Measurements from ENCODE around the gene SIRT7.

SIRT7 gene

GRCh38 chr17:81933178-81933699 is 15.3 kb upstream of the SIRT7 start:
- no peak for FAIRE-seq

GRCh38 chr17:81932333-81932983 is 14.5 kb upstream of the SIRT7 start:
- FAIRE-seq = no peak
- DNase-seq (ENCODE audit: low spot score) = no peak

More at GRCh38 chr17:81933178-81933699, 15.3 kb upstream of the SIRT7 start:
- DNase-seq (ENCODE audit: low spot score) = no peak

DNA sequence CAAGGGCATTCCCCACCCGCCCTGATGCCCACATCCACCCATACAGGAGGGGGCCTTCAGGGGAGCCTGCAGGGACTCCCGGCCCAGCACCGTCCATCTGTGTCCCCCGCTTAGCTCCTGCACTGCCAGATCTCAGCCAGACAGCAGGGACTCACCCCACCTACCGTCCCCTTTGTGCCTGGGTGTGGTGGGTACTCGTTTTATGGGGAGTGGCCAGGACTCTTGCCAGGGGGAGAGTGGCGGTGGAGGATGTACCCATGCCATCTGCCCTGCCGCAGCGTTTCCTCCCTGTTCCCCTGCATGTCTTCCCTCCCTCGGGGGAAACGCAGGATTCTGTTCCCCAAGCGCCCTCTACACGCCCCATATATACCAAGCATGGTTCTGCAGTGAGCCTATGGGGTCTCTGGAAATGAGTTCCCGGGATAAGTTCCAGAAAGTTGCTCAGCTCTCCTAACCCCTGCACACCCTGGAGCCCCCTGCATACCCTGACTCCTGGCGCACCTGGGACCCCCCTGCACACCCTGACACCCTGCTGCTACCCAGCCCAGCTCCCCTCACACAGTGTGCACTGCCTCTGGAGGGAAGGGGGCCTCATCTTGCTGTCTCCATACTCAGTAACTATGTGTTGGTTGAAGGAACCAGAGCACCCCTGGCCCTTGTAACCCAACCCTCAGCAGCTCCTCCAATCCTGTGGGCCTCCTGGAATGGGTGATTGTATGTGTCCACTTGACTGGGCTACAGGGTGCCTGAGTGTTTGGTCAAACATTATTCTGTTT is 13.8 kb upstream of the SIRT7 start:
- no peak for DNase-seq (ENCODE audit: low spot score)
- no peak for FAIRE-seq

DNA sequence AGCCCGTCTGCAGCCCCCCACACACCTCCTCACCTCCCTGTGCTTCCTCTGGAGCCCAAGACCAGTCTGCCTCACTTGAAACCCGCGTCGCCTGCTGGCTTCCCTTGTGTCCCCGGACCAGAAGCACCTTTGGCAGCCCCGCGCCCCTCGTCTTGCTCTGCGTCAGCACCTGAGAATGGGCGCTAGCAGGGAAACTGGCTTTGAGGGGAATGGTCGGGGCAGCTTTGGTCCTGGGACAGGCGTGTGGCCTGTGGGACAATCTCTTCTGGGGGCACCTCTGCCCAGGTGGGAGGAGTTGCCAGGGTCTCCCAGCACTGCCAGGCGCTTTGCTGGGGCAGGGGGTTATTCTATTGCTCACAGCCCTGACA is 13.2 kb upstream of the SIRT7 start:
- FAIRE-seq = no peak
- DNase-seq (ENCODE audit: low spot score) = no peak

- DNase-seq (ENCODE audit: low spot score) (no peak), FAIRE-seq (no peak)
Observed at GRCh38 chr17:81930142-81931125, 12.5 kb upstream of the SIRT7 start.

DNA sequence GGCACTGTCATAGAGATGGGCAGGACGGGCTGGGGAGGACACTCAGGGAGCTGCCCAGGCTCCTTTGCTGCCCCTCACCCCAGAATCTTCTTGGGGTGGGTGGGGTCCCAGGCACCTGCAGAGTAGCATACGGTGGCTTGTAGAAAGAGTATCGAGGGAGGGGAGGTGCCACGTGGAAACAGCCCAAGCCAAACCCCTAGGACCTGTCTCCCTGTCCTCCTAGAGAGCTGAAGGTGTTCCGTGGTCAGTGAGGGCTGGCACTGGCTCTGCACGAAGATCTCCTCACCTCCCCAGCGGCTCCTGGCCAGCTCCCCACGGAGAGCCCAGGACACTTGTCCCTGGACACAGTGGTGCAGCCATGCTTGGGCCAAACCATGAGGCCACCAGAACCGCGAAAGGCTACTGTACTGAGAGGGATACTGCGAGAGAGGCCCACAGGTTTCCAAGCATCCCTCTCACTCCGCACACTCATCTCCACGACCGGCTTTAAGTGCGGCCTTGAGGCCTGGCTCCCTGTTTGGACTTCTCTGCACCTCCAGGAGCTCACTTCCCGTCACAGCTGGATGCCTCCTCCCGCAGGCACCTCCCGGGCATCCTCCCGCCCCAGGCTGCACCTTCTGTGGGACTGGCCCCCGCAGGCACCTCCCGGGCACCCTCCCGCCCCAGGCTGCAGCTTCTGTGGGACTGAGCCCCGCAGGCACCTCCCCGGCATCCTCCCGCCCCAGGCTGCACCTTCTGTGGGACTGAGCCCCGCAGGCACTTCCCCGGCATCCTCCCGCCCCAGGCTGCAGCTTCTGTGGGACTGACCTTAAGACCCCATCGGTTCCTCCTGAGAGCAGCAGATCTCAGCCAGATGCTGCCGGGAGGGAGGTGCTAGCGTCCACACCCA is 11.5 kb upstream of the SIRT7 start:
- no peak for DNase-seq (ENCODE audit: low spot score)
- FAIRE-seq = no peak

DNA sequence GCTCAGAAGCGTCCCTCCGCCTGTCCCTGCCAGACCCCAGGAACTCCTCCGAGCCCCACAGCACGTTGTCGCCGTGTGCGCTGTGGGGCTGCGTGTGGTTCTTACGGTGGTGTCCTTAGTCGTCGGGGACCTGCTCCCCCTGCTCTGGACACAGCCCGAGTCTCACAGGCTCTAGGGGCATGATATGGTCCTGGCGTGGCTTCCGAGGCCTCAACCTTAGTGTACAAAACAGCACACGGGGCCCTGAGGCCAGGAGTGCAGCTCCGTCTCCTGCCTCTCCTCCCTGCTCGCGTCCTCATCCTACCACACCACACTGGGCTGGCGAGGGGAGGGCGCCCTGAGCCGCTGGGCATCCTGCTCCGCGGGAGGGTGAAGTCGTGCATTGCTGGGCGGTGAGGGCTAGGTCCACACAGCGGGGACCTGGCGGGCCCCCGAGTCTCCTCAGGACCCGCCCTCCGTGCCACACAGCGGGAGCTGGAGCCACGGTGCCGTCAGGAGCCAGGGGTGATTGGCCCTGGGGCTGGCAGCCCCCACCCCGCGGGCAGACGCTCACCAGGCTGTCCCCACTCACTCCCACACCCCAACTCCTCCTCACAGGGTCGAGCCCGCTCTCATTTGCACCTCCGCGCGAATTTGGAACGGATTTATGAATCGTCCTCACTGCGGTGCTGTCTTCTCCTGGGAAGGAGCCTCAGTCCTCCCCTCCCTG is 10.7 kb upstream of the SIRT7 start:
- no peak for FAIRE-seq

DNA sequence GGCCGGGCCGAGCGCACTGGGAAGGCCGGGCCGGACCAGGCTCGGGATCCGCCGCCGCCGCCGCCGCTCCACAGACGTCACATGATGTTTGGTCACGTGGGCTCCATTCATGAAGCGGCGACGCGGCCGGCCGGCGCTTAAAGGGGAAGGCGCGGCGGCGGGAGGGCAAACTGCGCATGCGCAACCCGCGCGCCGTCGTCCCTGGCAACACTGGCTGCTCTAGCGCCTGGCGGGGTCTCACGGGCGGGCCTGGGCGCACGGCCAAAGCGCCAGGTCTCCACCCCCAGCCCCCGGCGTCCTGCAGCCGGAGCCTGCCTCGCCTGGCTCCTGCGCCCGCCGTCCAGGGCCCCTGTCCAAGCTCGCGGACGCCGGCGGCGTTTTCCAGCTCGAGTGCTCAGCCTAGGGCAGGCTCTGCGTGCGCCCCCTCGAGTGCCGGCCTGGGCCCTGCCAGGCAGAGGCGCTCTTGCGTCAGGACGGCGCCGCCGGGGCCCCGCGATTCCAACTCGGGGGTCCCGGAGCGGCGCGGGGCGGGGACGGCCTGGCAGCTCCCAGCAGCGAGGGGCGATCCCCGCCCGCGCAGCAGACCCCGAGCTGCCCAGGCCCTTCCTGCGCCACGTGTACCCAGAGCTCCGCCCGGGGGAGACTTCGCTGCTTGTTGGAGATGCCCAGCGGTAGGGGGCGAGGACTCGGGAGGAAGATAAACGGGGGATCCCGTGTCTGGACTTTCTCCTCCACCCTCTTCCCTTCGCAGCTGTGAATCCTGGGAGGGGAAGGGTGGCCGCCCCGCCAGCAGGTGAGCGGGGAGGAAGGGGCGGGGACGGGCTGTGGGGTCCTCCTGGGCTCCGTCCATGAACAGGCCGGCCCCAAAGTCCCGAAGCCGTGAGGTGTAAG is 9.9 kb upstream of the SIRT7 start, which contains the start of gene MAFG:
Gene MAFG (minus strand): TSS at position 83 of the 891 bp plus-strand sequence. CDS start 4,550 bp downstream, outside the sequence.
- FAIRE-seq = no peak
- DNase-seq (ENCODE audit: low spot score) = peak; percentile 90

More for the DNA sequence above, 10.7 kb upstream of the SIRT7 start:
- no peak for DNase-seq (ENCODE audit: low spot score)

DNA sequence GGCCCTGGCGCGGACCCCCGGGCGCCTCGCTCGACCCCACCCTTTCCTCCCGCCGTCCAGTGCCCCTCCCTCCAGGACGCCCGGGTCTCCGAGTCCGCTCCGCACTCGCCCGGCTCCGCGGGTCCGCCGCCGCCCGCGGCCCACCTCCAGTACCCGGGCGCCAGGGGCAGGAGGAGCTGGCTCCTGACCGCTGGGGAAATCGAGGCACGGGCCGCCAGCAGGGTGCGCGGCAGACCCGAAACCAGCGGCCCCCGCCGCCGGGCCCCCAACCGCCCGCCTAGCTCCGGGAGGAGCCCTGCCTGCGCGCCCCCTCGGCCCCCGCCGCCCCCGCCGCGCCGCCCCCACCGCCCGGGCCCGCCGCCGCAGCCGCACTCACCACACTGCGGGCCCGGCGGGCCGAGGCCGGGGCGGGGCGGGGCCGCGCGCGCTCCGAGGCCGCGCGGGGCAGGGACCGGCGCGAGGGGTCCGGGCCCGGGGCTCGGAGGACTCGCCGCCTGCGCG is 9.2 kb upstream of the SIRT7 start:
- DNase-seq (ENCODE audit: low spot score) (no peak), FAIRE-seq (no peak)

DNA sequence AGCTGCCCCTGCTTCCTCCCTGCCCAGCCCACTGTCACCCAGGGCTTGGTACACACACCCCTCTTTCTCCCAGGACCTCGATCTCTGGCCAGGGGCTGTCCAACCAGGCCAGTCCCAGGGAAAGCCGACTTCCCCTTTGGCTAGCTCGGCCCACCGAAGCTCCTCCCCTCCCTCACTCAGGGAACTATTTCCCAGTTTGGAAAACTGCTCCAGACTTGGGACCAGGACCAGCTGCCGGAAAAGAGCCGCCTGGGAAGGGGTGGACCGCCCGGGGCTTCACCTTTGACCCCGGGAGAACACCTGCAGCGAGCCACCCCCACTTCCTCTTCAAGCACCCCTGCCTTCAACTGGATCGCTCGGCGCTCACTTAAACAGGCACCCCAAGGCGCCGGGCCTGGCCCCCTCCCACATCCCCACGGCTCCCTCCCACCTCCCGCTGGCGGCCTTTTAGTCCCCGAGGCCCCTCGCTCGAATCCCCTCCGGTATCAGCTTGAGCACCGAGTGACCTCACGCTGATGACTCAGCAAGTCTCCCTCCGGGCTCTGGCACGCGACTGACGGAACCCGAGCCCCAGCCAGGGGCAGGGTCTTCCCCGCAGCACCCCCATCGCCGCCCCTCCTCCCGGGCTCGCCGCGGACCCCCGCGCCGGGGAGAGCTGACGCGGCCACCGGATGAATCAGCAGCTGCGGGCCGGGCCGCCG is 8.6 kb upstream of the SIRT7 start:
- DNase-seq (ENCODE audit: low spot score) (peak; percentile 85), FAIRE-seq (peak; percentile 82)

DNA sequence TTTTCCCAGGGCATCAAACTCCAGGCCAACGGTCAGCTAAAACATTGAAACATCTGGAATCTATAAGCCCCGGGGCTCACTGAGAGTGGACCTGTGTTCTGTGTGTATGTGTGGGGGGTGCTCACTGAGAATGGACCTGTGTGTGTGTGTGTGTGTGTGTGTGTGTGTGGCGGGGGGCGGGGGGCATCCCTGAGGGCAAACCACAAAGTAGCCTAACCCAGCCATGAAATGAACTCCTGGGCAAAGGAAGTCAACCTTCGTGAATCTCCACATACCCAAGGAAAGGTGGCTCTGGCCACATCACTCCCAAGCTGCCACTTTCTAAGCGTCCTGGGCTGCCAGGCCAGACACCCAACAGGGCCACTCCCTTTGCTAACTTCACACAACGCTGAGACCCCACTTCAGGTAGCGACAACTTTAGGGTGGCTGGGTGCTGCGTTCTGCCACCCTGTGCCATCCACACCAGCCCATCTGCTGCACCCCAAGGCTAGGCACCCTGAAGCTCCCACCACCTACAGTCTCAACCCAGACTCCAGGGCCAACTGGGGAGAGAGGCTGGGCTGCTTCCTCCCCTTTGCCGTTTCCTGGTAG is 8.0 kb upstream of the SIRT7 start:
- no peak for FAIRE-seq
- no peak for DNase-seq (ENCODE audit: low spot score)

DNA sequence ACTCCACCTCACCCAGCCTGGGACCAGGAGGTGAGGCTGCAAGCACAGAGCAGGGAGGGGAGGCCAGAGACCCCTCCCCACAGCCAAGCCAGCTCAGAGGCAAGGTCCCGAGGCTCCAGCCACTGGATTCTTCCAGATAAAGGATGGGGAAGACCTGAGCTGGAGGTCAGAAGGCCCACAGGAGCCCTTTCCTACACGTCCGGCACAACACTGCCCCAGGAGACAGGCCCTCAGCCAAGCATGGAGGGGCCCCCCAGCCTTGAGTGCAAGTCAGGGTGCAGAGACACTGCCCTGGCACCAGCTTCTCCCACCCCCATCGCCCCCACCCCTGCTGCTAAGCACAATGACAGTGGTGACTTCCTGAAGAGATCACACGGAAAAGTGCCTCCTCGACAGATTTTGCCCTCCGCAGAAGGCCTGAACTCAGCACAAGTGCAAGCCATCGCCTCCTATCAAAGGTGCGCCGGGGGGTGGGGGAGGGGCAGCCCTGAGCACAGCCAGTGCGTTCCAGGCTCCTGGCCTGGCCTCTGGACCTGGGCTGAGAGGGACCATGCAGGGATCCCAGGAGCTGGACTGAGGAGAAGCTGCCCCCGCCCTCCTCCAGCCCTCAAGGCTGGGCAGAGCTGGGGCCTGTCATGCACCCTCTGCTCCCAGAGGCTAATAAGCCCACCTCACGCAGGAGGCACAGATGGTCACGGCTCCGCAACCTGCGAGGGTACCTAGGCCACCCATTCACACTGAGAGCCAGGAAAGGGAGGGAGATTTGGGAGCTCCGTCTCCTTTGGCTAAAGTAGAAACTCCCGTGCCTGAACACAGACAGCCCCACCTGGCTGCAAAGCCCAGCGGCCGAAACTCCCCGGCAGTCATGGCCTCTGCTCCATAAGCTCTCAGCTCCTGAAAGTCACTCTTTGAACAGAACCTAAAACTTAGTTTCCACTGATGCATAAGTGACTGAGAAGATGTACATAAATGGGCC is 6.9 kb upstream of the SIRT7 start:
- DNase-seq (ENCODE audit: low spot score) = no peak
- no peak for FAIRE-seq

DNA sequence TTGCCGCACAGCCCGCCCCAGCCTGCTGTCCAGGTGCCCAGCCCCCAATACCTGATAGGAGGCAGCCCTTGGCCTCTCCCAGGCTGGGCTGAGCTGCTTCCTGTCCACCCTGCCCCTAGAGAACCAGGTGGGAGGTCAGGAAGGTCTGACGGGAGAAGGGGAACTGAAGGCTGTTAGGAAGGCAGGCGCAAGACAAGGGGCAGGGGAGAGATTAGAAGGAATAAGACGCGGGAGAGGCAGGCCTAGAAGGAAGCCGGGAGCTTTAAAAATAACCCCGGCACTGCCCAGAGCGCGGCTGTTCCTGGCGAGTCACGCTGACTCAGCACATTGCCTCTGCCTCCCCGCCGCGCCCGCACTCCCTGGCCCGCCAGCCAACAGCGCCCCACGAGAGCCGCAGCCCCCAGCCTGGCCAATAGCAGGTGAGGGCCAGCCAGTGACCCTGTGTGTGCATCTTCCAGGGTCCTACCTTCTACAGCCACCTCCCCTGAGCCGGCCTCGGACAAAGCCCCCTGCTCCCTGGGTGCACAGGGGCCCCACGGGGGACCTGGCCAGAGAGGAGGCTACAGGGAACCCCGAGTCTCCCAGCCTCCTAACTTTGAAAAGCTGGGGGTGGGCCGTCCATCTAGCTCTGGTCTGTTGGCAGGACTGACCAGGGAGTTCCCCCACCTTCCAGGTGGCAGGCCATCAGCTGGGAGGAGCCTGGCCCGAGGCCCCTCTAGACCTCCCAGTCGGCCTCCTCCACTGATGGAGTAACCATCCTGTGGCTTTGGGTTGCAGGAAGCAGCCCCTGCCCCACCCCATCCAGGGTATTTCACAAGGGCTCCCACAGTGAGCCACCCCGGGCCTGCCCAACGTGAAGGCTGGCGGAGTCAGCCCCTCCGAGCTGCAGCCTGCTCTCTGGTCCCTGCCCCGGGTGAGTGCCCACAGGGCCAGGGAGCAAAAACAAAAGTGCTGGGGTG is 5.6 kb upstream of the SIRT7 start:
- DNase-seq (ENCODE audit: low spot score) (peak; percentile 90), FAIRE-seq (peak; percentile 76)

- no peak for FAIRE-seq
- no peak for DNase-seq (ENCODE audit: low spot score)
Observed at GRCh38 chr17:81922566-81923301, 4.8 kb upstream of the SIRT7 start.

All from RCC 7860 (cell line).